GM12878 (cell line): ENCODE measurements around the gene TEX2. TPM values are rescaled to one million over a fixed set of nuclear protein-coding genes. Genes with fewer than 3 reads are reported as not detected.

ENCODE experiments used
- BACH1 ChIP-seq: fragments of 450-650 bp; IDR thresholded peaks from 2 replicates; pipeline ENCODE4 v1.6.1; 2017; ENCODE audit warnings: mild to moderate bottlenecking, borderline replicate concordance
- CEBPB ChIP-seq, 2 experiments: fragments of 150-350 bp in 1 of 2; IDR thresholded peaks; 2 replicates each; pipeline ENCODE4 v1.6.1; 2012 to 2014; ENCODE audit warnings: low read depth in 2 of 2, low read length in 2 of 2, borderline replicate concordance in 1 of 2, inconsistent platforms in 1 of 2
- CHD1 ChIP-seq: IDR thresholded peaks from 2 replicates; pipeline ENCODE4 v1.6.1; 2012; ENCODE audit warnings: low read depth, low read length, improper control_type of control experiment
- E2F4 ChIP-seq: IDR thresholded peaks from 2 replicates; pipeline ENCODE4 v1.6.1; 2012; ENCODE audit warnings: low read depth, low read length, improper control_type of control experiment
- EED ChIP-seq: sonication (generic); IDR thresholded peaks from 2 replicates; pipeline ENCODE4 v1.6.1; 2016; ENCODE audit warnings: antibody characterized with exemption, low read depth
- ESRRA ChIP-seq: IDR thresholded peaks from 2 replicates; pipeline ENCODE4 v1.6.1; 2012; ENCODE audit warnings: mild to moderate bottlenecking, low read length, improper control_type of control experiment
- FOS ChIP-seq: IDR thresholded peaks from 3 replicates; pipeline ENCODE4 v1.6.1; 2011; ENCODE audit warnings: borderline replicate concordance; ENCODE audit not compliant: insufficient read length; ENCODE audit errors: extremely low read depth
- IKZF2 ChIP-seq, 2 experiments: fragments of 450-650 bp; IDR thresholded peaks; 2 replicates each; pipeline ENCODE4 v1.6.1; 2017; ENCODE audit warnings: mild to moderate bottlenecking in 2 of 2, moderate library complexity in 2 of 2
- JUNB ChIP-seq: IDR thresholded peaks from 2 replicates; pipeline ENCODE4 v1.6.1; 2016; ENCODE audit warnings: antibody characterized with exemption, mild to moderate bottlenecking
- KDM1A ChIP-seq: fragments of 200-600 bp; sonication (generic); IDR thresholded peaks from 2 replicates; pipeline ENCODE4 v1.6.1; 2016; ENCODE audit warnings: borderline replicate concordance
- MAX ChIP-seq: IDR thresholded peaks from 2 replicates; pipeline ENCODE4 v1.6.1; 2012; ENCODE audit warnings: low read depth, low read length, improper control_type of control experiment
- MYC ChIP-seq: IDR thresholded peaks from 2 replicates; pipeline ENCODE4 v1.6.1; 2011; ENCODE audit warnings: mild to moderate bottlenecking, low read length, moderate library complexity, inconsistent platforms; ENCODE audit not compliant: insufficient read depth, insufficient replicate concordance, insufficient read length, severe bottlenecking
- POU2F2 ChIP-seq: IDR thresholded peaks from 3 replicates; pipeline ENCODE4 v1.6.1; 2011; ENCODE audit warnings: low read depth, mild to moderate bottlenecking, low read length, borderline replicate concordance
- RUNX3 ChIP-seq: IDR thresholded peaks from 2 replicates; pipeline ENCODE4 v1.6.1; 2012; ENCODE audit warnings: low read length, inconsistent platforms
- SKIL ChIP-seq: fragments of 450-650 bp; IDR thresholded peaks from 2 replicates; pipeline ENCODE4 v1.6.1; 2017; ENCODE audit warnings: mild to moderate bottlenecking, low read depth, inconsistent platforms; ENCODE audit not compliant: poor library complexity, severe bottlenecking
- SMAD1 ChIP-seq: fragments of 450-650 bp; IDR thresholded peaks from 2 replicates; pipeline ENCODE4 v1.6.1; 2018; ENCODE audit warnings: mild to moderate bottlenecking, low read depth; ENCODE audit not compliant: partially characterized antibody
- TCF12 ChIP-seq: IDR thresholded peaks from 2 replicates; pipeline ENCODE4 v1.6.1; 2011; ENCODE audit warnings: low read depth, mild to moderate bottlenecking, low read length
- YY1 ChIP-seq: IDR thresholded peaks from 2 replicates; pipeline ENCODE4 v1.6.1; 2011; ENCODE audit warnings: low read depth, mild to moderate bottlenecking, low read length
- polyA plus RNA-seq, 11 experiments: library from polyadenylated mRNA; depleted of rRNA in 4 of 11; unstranded in 6 of 11; stranded (reverse) in 5 of 11; fragments of >200 nt; fragmentation: Nextera tagmentation in 4 of 11; fragmentation: Illumina TruSeq in 1 of 11; extraction: Ambion mirVana in 4 of 11; extraction: Trizol in 1 of 11; gene quantifications; 1 replicate in 1 of 11; 2 replicates in 10 of 11; pipeline versions ENCODE4 v1.2.1 to v1.2.3, GENCODE V29; 2011 to 2016; ENCODE audit warnings: inconsistent platforms in 2 of 11, missing spikeins in 2 of 11, low read depth in 1 of 11
- total RNA-seq, 4 experiments: library from RNA; depleted of rRNA in 3 of 4; stranded (reverse); fragments of >200 nt in 3 of 4; fragmentation: Illumina TruSeq in 1 of 4; extraction: Trizol in 1 of 4; gene quantifications; 2 replicates each; pipeline versions ENCODE4 v1.2.1 to v1.2.3, GENCODE V29; 2013 to 2021
- TF ChIP-seq, protein P1 (sequence below): fragments of 450-650 bp; IDR thresholded peaks from 2 replicates; pipeline ENCODE4 v1.6.1; 2016; ENCODE audit warnings: mild to moderate bottlenecking, moderate library complexity, borderline replicate concordance
- TF ChIP-seq, protein P2 (sequence below), 3 experiments: IDR thresholded peaks in 2 of 3; conservative IDR thresholded peaks in 1 of 3; 2 replicates each; pipeline ENCODE4 v1.5.1; 2011; ENCODE audit warnings: low read depth in 3 of 3, low read length in 3 of 3, mild to moderate bottlenecking in 3 of 3, control low read depth in 2 of 3, moderate library complexity in 2 of 3, inconsistent platforms in 1 of 3, mixed read lengths in 1 of 3; ENCODE audit not compliant: control insufficient read depth in 2 of 3, insufficient read depth in 1 of 3; ENCODE audit errors: extremely low read depth in 1 of 3

The TEX2 gene
- total and polyA plus RNA-seq, 10 of the 15 experiments (the other 5 are each of a cell fraction or from before 2014, with no cell fraction given) = 3.8 to 19.9 (median 15.8) TPM

DNA sequence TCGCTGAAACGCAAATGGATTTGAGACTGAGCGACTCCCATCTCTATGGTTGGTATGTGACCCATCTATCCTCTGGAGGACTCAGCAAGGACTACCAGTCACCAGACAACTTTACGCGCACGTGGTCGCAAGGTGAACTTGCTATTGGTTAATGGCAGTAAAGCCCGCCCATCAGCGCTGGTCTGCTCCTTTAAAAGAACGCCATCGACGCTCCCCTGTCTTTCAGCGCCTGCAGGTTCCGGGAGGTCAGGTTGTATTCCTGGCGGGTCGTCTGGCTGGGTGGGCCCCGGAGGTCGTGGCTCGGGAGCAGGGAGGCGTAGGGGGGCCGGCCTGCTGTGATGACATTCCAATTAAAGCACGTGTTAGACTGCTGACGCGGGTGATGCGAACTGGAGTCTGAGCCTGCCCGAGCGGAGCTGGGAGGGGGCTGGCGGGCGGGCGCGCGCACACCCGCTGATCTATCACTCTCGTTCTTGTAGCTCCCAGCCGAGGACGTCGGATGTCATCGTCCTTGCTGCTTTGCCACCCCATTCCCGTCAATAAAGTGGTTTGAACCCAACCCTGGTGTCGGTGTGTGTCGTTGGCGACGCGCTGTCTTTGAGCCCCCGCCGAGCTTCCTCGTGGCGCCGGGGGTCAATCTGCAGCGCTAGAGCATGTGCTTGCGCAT is 117.2 kb downstream of the TEX2 start (continued):
- TF ChIP-seq, protein P1, sequence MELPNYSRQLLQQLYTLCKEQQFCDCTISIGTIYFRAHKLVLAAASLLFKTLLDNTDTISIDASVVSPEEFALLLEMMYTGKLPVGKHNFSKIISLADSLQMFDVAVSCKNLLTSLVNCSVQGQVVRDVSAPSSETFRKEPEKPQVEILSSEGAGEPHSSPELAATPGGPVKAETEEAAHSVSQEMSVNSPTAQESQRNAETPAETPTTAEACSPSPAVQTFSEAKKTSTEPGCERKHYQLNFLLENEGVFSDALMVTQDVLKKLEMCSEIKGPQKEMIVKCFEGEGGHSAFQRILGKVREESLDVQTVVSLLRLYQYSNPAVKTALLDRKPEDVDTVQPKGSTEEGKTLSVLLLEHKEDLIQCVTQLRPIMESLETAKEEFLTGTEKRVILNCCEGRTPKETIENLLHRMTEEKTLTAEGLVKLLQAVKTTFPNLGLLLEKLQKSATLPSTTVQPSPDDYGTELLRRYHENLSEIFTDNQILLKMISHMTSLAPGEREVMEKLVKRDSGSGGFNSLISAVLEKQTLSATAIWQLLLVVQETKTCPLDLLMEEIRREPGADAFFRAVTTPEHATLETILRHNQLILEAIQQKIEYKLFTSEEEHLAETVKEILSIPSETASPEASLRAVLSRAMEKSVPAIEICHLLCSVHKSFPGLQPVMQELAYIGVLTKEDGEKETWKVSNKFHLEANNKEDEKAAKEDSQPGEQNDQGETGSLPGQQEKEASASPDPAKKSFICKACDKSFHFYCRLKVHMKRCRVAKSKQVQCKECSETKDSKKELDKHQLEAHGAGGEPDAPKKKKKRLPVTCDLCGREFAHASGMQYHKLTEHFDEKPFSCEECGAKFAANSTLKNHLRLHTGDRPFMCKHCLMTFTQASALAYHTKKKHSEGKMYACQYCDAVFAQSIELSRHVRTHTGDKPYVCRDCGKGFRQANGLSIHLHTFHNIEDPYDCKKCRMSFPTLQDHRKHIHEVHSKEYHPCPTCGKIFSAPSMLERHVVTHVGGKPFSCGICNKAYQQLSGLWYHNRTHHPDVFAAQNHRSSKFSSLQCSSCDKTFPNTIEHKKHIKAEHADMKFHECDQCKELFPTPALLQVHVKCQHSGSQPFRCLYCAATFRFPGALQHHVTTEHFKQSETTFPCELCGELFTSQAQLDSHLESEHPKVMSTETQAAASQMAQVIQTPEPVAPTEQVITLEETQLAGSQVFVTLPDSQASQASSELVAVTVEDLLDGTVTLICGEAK = 0 out of 2 replicates have a peak, but pooled peaks have one; percentile 10
- TF ChIP-seq TCF12 (peak; percentile 70; the same call in 1 of the 2 replicates), RUNX3 (no peak; the same call in 1 of the 2 replicates), POU2F2 (peak; percentile 99), SKIL (peak; percentile 20), MAX (peak; percentile 97), EED (no peak; the same call in 1 of the 2 replicates), JUNB (no peak), IKZF2 (IDR thresholded peaks at IDR 0.05) (no peak), MYC (no peak), SMAD1 (peak; percentile 90), BACH1 (peak; percentile 85), E2F4 (no peak), FOS (peak; percentile 77), YY1 (peak; percentile 89), ESRRA (0 out of 2 replicates have a peak, but pooled peaks have one; percentile 16), CEBPB (IDR thresholded peaks at IDR 0.05; ENCODE audit: borderline replicate concordance in 1 of 2, low read depth in 2 of 2, low read length in 2 of 2) (no peak), CHD1 (no peak; the same call in 1 of the 2 replicates), KDM1A (no peak)
- TF ChIP-seq, protein P2, sequence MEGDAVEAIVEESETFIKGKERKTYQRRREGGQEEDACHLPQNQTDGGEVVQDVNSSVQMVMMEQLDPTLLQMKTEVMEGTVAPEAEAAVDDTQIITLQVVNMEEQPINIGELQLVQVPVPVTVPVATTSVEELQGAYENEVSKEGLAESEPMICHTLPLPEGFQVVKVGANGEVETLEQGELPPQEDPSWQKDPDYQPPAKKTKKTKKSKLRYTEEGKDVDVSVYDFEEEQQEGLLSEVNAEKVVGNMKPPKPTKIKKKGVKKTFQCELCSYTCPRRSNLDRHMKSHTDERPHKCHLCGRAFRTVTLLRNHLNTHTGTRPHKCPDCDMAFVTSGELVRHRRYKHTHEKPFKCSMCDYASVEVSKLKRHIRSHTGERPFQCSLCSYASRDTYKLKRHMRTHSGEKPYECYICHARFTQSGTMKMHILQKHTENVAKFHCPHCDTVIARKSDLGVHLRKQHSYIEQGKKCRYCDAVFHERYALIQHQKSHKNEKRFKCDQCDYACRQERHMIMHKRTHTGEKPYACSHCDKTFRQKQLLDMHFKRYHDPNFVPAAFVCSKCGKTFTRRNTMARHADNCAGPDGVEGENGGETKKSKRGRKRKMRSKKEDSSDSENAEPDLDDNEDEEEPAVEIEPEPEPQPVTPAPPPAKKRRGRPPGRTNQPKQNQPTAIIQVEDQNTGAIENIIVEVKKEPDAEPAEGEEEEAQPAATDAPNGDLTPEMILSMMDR (IDR thresholded peaks at IDR 0.05 in 2 of 3, conservative IDR thresholded peaks at IDR 0.05 in 1 of 3; ENCODE audit: control insufficient read depth in 2 of 3, extremely low read depth in 1 of 3, insufficient read depth in 1 of 3, low read depth in 3 of 3, low read length in 3 of 3) = no peak
